Activated T-cell treated with anti-CD3 and anti-CD28 coated beads, Interleukin-2, amount 50 U/mL, for 4 hours (primary cell): ENCODE results near the gene CNBD2. TPM values are rescaled to one million over a fixed set of nuclear protein-coding genes. Genes with fewer than 3 reads are reported as not detected.
"Not testable (repeated sequence)": the region's sequence is repeated elsewhere in the genome, so short reads cannot be mapped to it uniquely, and the experiment has no call there.

Experiments used
- ATAC-seq, 2 donors: fragments of 200-7000 bp; cut with Tn5 transposase; one replicate each; pipeline ENCODE4 v1.10.0; 2021
- DNase-seq: peaks from one replicate; pipeline ENCODE4 v3.0.0-alpha.2; 2020
- H3K27me3 Mint-ChIP-seq: one replicate; pipeline ENCODE4 v1.8.0; 2021; ENCODE audit warnings: low read depth, mixed read lengths
- H3K36me3 Mint-ChIP-seq: one replicate; pipeline ENCODE4 v1.8.0; 2022; ENCODE audit warnings: mixed read lengths; ENCODE audit not compliant: insufficient read depth
- H3K4me1 Mint-ChIP-seq: one replicate; pipeline ENCODE4 v1.8.0; 2021; ENCODE audit warnings: low read depth, mixed read lengths
- H3K4me3 Mint-ChIP-seq: one replicate; pipeline ENCODE4 v1.8.0; 2021; ENCODE audit warnings: mild to moderate bottlenecking, moderate library complexity, mixed read lengths
- H3K9me3 Mint-ChIP-seq: one replicate; pipeline ENCODE4 v1.8.0; 2021; ENCODE audit warnings: mixed read lengths
- total RNA-seq, 3 donors: library from RNA; stranded (reverse); gene quantifications; one replicate each; pipeline ENCODE4 v1.2.1, GENCODE V29; 2021

The CNBD2 gene
- 1 to 10 TPM; 3.6 to 4.9 (median 4.1) TPM for total RNA-seq

DNA sequence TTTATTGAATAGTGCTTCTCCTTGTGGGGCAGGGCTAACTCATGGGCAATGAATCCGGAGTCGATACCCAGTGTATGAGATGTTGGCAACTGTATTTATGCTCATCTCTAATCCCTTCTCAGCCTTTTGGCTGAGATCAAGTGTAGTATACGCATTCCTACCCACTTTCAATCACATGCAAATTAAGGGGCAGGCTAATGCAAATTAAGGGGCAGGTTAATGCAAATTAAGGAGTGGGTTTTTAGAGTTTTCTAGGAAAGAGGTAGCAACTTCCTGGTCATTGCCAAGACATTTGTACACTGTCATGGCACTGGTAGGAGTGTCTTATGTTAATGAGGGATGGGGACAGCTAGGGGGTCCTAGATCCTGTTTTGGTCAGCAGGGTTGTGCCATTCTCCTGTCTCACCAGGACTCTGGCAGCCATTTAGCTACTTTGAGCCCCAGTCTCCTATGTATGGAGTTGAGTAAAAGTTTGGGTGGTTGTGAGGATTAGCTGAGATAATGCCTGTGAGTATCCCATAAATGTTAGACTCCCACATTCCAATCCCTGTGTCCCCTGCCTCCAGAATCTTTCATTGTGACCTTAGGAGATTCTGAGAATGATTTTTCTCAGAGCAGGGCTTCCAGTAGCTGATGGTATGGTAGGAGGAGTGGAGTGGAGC lies at the start of gene CNBD2:
CNBD2 (plus strand) TSS at position 612 of the 662 bp plus-strand sequence. CDS start 173 bp downstream, outside the sequence.
- Mint-ChIP-seq H3K36me3 (no peaks in the 10 kb centered on the region), H3K4me1 (peaks cover 3% of the 10 kb centered on the region), H3K4me3 (no peak within 1 kb of the TSS), H3K27me3 (no peaks in the 10 kb centered on the region), H3K9me3 (no peaks in the 10 kb centered on the region)
- DNase-seq (no peak), ATAC-seq (no peak)

DNA sequence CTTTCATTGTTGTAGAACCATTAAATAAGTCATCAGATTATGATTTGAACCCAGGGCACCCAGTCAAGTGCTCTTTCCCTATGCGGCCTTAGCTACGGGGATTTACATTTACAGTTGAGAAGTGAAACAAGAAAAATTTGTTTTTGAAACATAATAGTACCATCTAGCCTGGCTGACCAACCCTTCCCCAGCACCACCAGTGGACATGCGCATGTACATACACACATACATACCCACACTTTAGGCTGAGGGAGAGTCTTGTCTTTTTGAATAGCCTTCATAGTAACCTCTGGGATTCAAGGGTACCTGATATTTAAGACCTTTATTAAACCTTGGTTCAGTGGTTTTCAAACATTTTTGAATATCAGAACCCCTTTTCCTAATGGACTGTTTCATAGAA lies 47.9 kb upstream of the CNBD2 start:
- H3K9me3 Mint-ChIP-seq = no peaks in the 10 kb centered on the region
- no peaks in the 10 kb centered on the region for H3K4me1 Mint-ChIP-seq
- H3K27me3 Mint-ChIP-seq = no peaks in the 10 kb centered on the region
- no peak overlapping the region for H3K4me3 Mint-ChIP-seq
- DNase-seq = no peak
- H3K36me3 Mint-ChIP-seq = peaks cover 18% of the 10 kb centered on the region
- no peak for ATAC-seq

DNA sequence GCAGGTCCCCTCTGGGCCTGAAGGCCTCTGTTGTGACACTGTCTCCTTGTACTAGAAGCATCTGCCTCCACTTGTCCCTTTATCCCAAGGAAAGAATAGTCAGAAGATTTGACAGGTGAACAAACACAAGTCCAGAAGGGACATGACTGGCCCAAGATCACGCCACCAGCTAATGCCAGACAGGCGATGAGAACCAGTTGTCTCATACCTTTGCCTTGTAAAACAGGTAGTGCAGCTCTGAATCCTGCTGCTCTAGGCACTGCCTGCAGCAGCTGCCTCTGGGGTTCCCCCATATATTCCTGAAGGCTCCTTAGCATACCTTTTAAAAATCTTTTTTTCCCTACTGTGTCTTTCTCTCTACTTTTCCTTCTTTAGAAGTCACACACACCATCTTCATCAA lies 39.1 kb upstream of the CNBD2 start:
- no peak overlapping the region for H3K4me3 Mint-ChIP-seq
- no peak for ATAC-seq
- no peaks in the 10 kb centered on the region for H3K9me3 Mint-ChIP-seq
- no peaks in the 10 kb centered on the region for H3K27me3 Mint-ChIP-seq
- peaks cover 40% of the 10 kb centered on the region for H3K36me3 Mint-ChIP-seq
- peaks cover 2% of the 10 kb centered on the region for H3K4me1 Mint-ChIP-seq
- DNase-seq = no peak

DNA sequence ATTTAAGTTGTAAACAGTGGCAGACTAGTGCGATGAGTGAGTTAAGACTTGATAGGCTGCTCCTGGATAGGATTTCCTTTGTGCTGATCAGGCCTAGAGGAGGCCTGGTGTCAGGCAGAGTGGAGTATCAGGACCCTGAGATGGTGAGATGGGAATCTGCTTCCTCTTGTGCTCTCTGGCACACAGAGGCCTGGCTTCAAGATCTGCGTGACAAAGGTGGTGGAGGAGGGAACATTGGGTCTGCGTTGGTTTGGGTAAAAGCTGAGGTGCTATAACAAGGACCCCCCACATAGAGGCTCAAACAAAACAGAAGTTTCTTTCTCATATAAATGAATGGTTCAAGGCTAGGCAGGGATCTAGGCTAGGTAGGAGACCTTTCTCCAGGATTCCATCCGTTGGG lies 34.3 kb upstream of the CNBD2 start:
- H3K9me3 Mint-ChIP-seq = no peaks in the 10 kb centered on the region
- ATAC-seq (no peak), DNase-seq (no peak)
- peaks cover 34% of the 10 kb centered on the region for H3K36me3 Mint-ChIP-seq
- H3K4me1 Mint-ChIP-seq = peaks cover 2% of the 10 kb centered on the region
- H3K4me3 Mint-ChIP-seq = no peak overlapping the region
- H3K27me3 Mint-ChIP-seq = no peaks in the 10 kb centered on the region

DNA sequence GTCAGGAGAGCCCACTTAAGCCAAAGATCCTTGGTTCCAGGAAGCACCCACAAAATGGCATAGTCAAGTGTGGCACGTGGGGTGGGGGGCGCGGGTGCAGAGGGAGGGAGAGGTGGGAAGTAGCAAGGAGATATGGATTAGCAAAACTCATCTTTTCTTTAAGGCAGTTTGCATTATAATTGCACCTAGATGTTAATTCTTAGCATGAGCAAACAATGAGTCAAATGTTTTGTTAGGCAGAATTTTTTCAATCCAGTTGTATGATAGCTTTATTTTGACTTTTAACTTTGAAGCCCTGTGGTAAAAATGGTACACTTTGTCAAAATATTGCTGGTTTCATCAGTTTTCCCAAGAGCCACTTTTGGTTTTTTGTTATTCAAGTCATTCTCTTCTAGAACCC lies 29.1 kb upstream of the CNBD2 start:
- Mint-ChIP-seq H3K27me3 (no peaks in the 10 kb centered on the region), H3K4me1 (no peaks in the 10 kb centered on the region), H3K4me3 (no peak overlapping the region), H3K9me3 (no peaks in the 10 kb centered on the region), H3K36me3 (peaks cover 29% of the 10 kb centered on the region)
- no peak for DNase-seq
- ATAC-seq = no peak

DNA sequence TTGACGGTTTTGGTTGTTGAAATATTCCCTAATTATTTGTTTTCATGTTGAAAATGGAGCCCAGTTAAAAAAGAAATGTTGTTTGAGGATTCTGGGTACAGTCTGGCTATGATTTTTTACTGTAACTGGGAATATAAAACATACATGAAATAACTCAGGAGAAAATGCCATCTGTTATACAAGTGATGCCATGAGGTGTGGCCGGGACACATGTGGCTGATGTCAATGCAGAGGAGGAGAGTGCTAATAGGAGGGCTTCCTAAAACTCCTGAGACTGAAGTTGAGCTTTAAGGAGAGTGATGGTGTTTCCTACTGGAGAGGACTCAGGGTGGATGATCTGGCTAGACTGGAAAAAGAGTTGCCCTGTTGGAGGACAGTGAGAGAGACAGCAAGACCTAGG lies 26.8 kb upstream of the CNBD2 start:
- H3K36me3 Mint-ChIP-seq = peaks cover 29% of the 10 kb centered on the region
- H3K4me1 Mint-ChIP-seq = no peaks in the 10 kb centered on the region
- H3K4me3 Mint-ChIP-seq = no peak overlapping the region
- H3K27me3 Mint-ChIP-seq = no peaks in the 10 kb centered on the region
- ATAC-seq (no peak), DNase-seq (no peak)
- H3K9me3 Mint-ChIP-seq = no peaks in the 10 kb centered on the region

DNA sequence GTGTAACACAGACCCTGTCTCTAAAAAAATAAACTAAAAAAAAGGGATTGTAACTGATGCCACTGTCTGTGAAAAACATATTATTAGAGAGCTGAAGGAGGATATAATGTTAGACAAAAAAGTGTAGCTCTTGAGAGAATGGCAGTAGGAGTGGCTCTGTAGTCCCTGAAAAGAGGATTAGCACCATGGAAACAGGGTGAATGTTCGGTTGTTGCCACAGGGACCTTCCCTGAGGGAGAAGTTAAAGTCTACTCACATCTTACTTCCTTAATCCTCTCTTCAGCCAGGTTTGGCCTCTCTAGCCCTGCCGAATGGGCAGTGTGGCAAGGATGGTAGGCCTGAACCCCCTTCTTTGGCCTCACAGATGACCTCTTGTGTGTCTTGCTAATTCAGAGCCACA lies 26.1 kb upstream of the CNBD2 start:
- DNase-seq = no peak
- Mint-ChIP-seq H3K9me3 (no peaks in the 10 kb centered on the region), H3K4me3 (no peak overlapping the region), H3K27me3 (no peaks in the 10 kb centered on the region), H3K36me3 (peaks cover 29% of the 10 kb centered on the region), H3K4me1 (peaks cover under 1% of the 10 kb centered on the region)
- no peak for ATAC-seq

DNA sequence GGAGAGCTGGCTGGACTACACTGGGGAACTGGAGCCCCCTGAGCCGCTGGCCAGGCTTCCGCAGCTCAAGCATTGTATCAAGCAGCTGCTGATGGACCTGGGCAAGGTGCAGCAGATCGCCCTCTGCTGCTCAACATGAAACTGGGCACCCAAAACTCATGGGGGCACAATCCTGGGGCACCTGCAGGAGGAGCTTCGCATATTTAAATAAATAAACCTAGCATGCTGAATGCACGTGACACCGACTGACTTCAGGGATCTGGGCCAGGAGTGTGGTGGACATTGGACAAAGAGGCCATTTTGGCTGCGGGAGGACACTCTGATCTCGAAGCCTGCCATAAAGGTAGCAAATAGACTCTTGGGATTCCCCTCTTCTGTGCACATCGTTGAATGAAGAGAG lies 20.9 kb upstream of the CNBD2 start:
- H3K36me3 Mint-ChIP-seq = peaks cover 15% of the 10 kb centered on the region
- DNase-seq = no peak
- no peaks in the 10 kb centered on the region for H3K9me3 Mint-ChIP-seq
- no peaks in the 10 kb centered on the region for H3K27me3 Mint-ChIP-seq
- H3K4me1 Mint-ChIP-seq = peaks cover 15% of the 10 kb centered on the region
- H3K4me3 Mint-ChIP-seq = no peak overlapping the region
- peak in 1 of 2 donors; percentile 43 for ATAC-seq

DNA sequence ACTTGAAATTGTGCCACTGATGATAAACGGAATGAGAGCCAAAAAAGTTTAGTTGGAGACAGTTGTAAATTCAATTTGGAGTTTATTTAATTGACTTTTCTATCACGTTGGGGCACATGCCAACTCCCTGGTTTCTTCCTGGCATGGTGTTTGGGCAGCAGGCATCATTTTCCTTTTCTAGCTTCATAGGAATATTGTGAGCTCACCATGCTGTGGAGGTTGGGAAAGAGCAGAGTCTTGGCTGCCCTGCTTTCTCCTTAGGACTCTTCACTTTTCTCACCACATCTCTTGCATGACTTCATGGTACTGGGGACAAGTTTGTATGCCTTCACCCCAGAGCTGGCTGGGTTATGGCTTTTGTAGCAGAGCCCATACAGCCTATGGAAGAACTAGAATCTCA lies 20.5 kb upstream of the CNBD2 start:
- H3K4me3 Mint-ChIP-seq = no peak overlapping the region
- peaks cover 19% of the 10 kb centered on the region for H3K4me1 Mint-ChIP-seq
- H3K9me3 Mint-ChIP-seq = no peaks in the 10 kb centered on the region
- no peak for ATAC-seq
- H3K27me3 Mint-ChIP-seq = no peaks in the 10 kb centered on the region
- no peak for DNase-seq
- peaks cover 14% of the 10 kb centered on the region for H3K36me3 Mint-ChIP-seq

DNA sequence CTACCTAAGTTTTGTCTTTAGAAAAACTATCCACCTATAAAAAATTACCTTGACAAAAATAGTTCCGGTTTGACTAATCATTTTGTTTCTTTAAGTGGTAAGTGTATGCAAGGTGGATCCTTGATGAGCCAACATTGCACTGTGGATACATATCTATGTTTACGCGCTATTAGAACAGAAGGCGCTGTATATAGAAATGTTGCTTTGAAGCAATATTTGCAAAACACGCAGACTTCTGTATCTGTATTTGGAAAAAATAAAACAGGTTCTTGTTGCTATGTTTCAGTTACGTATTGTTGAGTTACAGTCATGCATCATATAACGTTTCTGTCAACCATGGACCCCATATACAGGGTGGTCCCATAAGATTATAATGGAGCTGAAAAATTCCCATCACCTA lies 18.3 kb upstream of the CNBD2 start:
- Mint-ChIP-seq H3K4me1 (peaks cover 22% of the 10 kb centered on the region), H3K9me3 (no peaks in the 10 kb centered on the region), H3K36me3 (peaks cover 10% of the 10 kb centered on the region), H3K4me3 (no peak overlapping the region), H3K27me3 (no peaks in the 10 kb centered on the region)
- ATAC-seq (no peak), DNase-seq (no peak)

DNA sequence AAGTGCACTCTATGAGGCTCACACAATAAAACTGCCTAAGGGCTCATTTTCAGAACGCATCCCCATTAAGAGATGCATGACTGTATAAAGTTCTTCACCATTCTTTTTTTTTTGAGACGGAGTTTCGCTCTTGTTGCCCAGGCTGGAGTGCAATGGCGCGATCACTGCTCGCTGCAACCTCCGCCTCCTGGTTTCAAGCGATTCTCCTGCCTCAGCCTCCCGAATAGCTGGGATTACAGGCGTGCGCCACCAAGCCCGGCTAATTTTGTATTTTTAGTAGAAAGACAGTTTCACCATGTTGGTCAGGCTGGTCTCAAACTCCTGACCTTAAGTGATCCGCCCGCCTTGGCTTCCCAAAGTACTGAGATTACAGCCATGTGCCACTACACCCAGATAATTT lies 16.3 kb upstream of the CNBD2 start:
- not testable (repeated sequence) for H3K27me3 Mint-ChIP-seq, H3K36me3 Mint-ChIP-seq, ATAC-seq, DNase-seq, H3K9me3 Mint-ChIP-seq
- H3K4me1 Mint-ChIP-seq = peaks cover 22% of the 10 kb centered on the region
- peak overlapping the region; percentile 99 for H3K4me3 Mint-ChIP-seq

DNA sequence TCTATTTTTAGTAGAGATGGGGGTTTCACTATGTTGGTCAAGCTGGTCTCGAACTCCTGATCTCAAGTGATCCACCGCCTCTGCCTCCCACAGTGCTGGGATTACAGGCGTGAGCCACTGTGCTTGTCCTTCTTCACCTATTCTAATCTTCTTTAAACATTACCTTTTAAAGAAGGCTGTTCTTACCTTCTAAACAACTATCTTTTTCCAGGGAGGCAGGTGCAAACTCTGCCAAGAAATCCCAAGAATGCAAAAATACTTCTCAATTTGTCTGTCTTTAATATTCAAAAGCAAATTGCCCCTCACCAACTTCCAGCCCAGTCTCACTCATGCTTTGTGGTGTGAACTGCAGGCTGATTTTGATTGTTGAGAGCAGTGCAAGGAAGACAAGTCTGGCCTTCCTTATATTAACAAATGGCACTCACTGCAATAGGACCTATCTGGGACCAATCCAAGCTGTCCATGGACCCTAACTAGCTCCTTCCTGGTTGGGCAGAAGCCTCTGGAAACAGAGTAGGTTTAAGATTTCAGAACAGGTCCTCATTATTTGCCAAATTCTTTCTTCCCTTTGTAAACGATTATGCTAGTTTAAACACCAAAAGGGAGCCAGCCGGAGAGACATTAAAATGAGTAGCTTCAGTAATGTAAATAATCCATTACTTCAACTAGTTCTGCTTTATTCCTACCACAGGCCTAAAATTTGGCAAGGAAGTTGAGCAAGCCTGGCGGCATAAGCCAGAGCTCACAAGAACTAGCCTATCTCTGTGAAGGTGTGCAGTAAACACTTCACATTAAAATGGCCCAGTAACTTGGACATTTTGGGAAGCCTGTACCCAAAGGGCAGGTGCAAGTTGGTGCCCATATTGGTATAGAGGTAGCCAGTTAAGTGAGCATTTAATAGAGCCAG lies 15.7 kb upstream of the CNBD2 start:
- DNase-seq (no peak), ATAC-seq (no peak)
- H3K4me1 Mint-ChIP-seq = peaks cover 16% of the 10 kb centered on the region
- no peaks in the 10 kb centered on the region for H3K27me3 Mint-ChIP-seq
- no peaks in the 10 kb centered on the region for H3K9me3 Mint-ChIP-seq
- H3K36me3 Mint-ChIP-seq = peaks cover 8% of the 10 kb centered on the region
- peak overlapping the region; percentile 99 for H3K4me3 Mint-ChIP-seq

DNA sequence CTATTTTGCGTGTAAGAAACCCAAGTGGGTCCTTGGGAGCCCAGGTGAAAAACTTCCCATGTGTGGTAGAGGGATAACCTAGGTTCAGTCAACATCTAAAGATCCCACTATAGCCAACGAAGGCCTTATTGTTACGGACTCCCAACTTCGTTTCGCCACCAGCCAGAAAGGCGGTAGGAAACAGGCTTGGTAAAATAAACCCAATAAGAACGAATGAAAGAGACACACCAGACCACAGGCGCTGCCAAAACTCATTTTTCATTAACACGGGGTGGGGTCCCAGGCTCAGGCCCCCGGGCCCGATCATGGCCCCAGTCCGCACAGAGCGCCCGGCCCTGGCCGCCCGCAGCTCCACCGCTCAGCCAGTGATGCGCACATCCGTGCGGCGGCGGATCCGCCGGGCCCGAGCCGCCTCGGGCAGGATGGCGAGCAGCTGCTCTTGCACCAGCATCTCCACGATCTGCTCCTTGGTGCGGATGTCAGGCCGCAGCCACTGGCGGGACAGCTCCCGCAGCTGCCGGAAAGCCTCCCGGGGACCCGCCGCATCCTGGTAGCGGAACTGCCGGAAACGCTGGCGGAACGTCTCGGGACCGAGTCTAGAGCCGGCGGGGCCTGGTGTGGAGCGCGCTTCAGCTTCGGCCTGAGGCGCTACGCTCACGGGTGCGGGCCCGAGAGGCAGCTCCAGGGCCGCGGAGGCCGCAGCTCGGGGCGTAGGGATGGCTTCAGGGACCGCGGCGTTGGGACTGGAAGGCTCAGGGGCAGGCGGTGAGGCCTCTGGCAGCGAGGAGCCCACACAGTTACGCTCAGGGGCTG lies 14.8 kb upstream of the CNBD2 start:
- ATAC-seq = peak; percentile 30 to 35
- Mint-ChIP-seq H3K4me1 (peaks cover 12% of the 10 kb centered on the region), H3K9me3 (no peaks in the 10 kb centered on the region)

DNA sequence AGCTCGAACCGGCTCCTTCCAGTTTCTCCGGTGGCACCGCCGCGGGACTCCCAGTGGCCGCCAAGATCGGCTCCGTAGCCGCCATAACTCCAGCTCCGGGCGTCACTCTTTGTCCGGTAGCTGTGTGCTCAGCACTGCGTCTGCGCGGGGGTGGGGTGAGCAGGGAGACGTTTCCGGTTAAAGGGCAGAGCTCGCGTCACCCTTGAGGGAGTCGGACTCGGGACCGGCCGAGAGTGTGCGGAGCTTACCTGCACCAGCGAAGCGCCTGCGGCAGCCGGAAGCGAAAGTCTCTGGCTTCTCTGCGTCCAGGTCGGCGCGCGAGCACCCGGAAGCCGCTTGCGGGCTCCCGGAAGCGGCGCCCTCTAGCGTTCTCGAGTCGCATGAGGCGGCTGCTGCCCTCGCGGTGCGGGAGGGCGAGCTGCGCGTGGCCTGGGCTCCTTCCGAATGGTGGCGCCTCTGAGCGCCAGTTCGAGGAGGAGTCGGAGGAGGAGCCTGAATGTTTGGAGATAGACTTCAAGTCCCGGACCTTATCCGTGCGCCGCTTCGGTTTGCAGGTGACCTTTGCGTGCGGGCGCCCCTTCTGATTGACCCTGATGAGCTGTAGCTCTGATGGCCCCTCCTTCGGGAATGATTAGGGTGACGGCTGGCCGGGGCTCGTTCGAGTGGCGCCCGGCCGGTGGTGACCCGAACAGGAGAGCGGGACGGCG lies 14.0 kb upstream of the CNBD2 start, which contains the start of gene SCAND1:
SCAND1 (minus strand) TSS at position 303 of the 707 bp plus-strand sequence; CDS start at position 85, 218 bp downstream.
- ATAC-seq (peak; percentile 91 to 92), DNase-seq (peak; percentile 94)
- Mint-ChIP-seq H3K9me3 (peaks cover 4% of the 10 kb centered on the region), H3K27me3 (no peaks in the 10 kb centered on the region), H3K36me3 (no peaks in the 10 kb centered on the region), H3K4me1 (peaks cover 12% of the 10 kb centered on the region), H3K4me3 (peak within 1 kb of the TSS; percentile 99)

More for the DNA sequence above, 14.8 kb upstream of the CNBD2 start:
- no peaks in the 10 kb centered on the region for H3K27me3 Mint-ChIP-seq
- peak overlapping the region; percentile 99 for H3K4me3 Mint-ChIP-seq
- H3K36me3 Mint-ChIP-seq = peaks cover 2% of the 10 kb centered on the region
- peak; percentile 51 for DNase-seq
